Measurements from ENCODE around the gene PLRG1.

The PLRG1 gene

GRCh38 chr4:154485127-154485773, 65.0 kb downstream of the PLRG1 start:
- H3K27ac ChIP-seq = no peak overlapping the region
- no peak overlapping the region for H2AFZ ChIP-seq (ENCODE audit: low read depth)
- H3K4me1 ChIP-seq (ENCODE audit: low read depth, poor library complexity, severe bottlenecking) = no peaks in the 10 kb centered on the region
- H3K27me3 ChIP-seq (ENCODE audit: insufficient read depth, low read depth) = no peaks in the 10 kb centered on the region
- H4K20me1 ChIP-seq (ENCODE audit: insufficient read depth) = no peaks in the 10 kb centered on the region
- no peak for TF ChIP-seq CTCF (conservative IDR thresholded peaks at IDR 0.05; ENCODE audit: low read depth, low read length)
- H3K4me2 ChIP-seq = no peak overlapping the region
- H3K9ac ChIP-seq = no peak overlapping the region
- no peaks in the 10 kb centered on the region for H3K36me3 ChIP-seq (ENCODE audit: insufficient read depth)
- H3K4me3 ChIP-seq (IDR thresholded peaks at IDR 0.05; ENCODE audit: insufficient read depth, low read depth, low read length) = no peak overlapping the region
- no peaks in the 10 kb centered on the region for H3K79me2 ChIP-seq (ENCODE audit: insufficient read depth, low read depth)
